C4-2B (cell line): Measurements from ENCODE around the gene COL15A1.

Experiments used
- ZFX ChIP-seq: fragments of 450-650 bp; IDR thresholded peaks from 2 replicates; pipeline ENCODE4 v1.6.1; 2017
- TF ChIP-seq, protein P1 (sequence below): fragments of 450-650 bp; conservative IDR thresholded peaks from 2 replicates; pipeline ENCODE4 v1.5.1; 2017; ENCODE audit warnings: mild to moderate bottlenecking

DNA sequence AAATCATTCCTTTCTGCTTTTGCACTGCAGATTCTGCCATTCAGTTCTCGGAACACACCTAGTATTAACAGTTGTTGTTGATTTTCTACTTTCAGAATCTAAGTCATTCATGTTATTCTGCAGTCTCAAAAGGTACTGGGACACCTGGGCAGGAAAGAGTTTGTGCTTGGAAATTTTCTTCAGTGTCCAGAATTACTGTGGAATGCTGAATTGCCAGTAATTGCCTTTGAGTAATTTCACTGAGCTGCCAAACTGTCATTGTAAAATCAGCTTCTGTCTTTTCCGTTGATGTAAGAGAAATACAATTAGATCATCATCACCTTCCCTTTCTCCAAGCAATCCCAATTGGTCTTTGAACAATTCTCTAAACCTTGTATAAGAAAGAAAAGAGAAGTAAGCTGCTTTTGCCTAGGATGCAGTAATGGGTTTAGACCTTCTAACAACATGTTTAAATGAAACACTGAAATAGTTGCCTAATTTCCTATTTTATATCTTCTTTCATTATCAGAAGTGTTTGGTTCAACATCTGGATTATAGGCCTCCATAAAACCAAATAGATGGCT is 85.5 kb downstream of the COL15A1 start:
- no peak for TF ChIP-seq ZFX
- TF ChIP-seq, protein P1, sequence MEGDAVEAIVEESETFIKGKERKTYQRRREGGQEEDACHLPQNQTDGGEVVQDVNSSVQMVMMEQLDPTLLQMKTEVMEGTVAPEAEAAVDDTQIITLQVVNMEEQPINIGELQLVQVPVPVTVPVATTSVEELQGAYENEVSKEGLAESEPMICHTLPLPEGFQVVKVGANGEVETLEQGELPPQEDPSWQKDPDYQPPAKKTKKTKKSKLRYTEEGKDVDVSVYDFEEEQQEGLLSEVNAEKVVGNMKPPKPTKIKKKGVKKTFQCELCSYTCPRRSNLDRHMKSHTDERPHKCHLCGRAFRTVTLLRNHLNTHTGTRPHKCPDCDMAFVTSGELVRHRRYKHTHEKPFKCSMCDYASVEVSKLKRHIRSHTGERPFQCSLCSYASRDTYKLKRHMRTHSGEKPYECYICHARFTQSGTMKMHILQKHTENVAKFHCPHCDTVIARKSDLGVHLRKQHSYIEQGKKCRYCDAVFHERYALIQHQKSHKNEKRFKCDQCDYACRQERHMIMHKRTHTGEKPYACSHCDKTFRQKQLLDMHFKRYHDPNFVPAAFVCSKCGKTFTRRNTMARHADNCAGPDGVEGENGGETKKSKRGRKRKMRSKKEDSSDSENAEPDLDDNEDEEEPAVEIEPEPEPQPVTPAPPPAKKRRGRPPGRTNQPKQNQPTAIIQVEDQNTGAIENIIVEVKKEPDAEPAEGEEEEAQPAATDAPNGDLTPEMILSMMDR, result no peak
